Coronary artery (tissue), 2 donors: ENCODE results near the gene VIL1.

Experiments
- DNase-seq: peaks from one replicate; pipeline ENCODE4 v3.0.0-alpha.2; 2017; ENCODE audit warnings: low spot score
- H3K27ac ChIP-seq, 2 donors: fragments of 200-600 bp; sonication (generic); one replicate each; pipeline ENCODE4 v1.5.1; 2016 to 2019
- H3K4me3 ChIP-seq: fragments of 200-600 bp; sonication (generic); 2 replicates; pipeline ENCODE4 v1.5.1; 2016; ENCODE audit warnings: mild to moderate bottlenecking, moderate library complexity
- TF ChIP-seq, protein P1 (sequence below): fragments of 200-600 bp; sonication (generic); IDR thresholded peaks from one replicate; pipeline ENCODE4 v1.5.1; 2019; ENCODE audit warnings: antibody characterized with exemption

VIL1 gene

DNA sequence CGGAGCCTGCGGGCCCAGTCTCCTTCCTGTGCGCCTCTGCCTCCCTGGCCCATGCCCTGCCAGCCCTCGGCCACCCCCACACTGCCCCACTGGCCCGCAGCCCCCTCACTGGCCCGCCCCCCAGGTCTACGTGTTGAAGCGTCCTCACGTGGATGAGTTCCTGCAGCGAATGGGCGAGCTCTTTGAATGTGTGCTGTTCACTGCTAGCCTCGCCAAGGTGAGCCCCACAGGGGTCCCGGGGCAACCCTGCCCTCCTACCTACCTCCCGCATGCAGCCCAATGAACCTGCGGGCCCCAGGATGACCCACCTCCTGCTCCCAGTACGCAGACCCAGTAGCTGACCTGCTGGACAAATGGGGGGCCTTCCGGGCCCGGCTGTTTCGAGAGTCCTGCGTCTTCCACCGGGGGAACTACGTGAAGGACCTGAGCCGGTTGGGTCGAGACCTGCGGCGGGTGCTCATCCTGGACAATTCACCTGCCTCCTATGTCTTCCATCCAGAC, 16.0 kb upstream of the VIL1 start:
- Histone ChIP-seq H3K27ac (peak overlapping the region; percentile 96), H3K4me3 (no peak overlapping the region)
- DNase-seq, result no peak
- TF ChIP-seq, protein P1, sequence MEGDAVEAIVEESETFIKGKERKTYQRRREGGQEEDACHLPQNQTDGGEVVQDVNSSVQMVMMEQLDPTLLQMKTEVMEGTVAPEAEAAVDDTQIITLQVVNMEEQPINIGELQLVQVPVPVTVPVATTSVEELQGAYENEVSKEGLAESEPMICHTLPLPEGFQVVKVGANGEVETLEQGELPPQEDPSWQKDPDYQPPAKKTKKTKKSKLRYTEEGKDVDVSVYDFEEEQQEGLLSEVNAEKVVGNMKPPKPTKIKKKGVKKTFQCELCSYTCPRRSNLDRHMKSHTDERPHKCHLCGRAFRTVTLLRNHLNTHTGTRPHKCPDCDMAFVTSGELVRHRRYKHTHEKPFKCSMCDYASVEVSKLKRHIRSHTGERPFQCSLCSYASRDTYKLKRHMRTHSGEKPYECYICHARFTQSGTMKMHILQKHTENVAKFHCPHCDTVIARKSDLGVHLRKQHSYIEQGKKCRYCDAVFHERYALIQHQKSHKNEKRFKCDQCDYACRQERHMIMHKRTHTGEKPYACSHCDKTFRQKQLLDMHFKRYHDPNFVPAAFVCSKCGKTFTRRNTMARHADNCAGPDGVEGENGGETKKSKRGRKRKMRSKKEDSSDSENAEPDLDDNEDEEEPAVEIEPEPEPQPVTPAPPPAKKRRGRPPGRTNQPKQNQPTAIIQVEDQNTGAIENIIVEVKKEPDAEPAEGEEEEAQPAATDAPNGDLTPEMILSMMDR, result no peak

DNA sequence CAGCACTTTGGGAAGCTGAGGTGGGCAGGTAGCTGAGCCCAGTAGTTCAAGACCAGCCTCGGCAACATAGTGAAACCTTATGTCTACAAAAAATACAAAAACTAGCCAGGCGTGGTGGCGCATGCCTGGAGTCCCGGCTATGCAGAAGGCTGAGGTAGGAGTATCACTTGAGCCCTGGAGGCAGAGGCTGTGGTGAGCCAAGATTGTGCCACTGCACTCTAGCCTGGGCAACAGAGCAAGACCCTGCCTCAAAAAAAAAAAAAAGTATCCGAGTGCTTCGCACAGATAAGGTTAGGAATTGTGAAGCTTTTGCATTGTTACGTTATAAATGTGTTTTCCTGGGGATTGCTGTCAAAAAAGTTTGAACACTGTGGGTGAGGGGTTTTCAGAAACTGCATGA, 15.1 kb upstream of the VIL1 start:
- H3K4me3 ChIP-seq, result no peak overlapping the region
- H3K27ac ChIP-seq, result peak overlapping the region in 1 of 2 donors; percentile 95
- TF ChIP-seq, protein P1, result no peak
- no peak for DNase-seq

DNA sequence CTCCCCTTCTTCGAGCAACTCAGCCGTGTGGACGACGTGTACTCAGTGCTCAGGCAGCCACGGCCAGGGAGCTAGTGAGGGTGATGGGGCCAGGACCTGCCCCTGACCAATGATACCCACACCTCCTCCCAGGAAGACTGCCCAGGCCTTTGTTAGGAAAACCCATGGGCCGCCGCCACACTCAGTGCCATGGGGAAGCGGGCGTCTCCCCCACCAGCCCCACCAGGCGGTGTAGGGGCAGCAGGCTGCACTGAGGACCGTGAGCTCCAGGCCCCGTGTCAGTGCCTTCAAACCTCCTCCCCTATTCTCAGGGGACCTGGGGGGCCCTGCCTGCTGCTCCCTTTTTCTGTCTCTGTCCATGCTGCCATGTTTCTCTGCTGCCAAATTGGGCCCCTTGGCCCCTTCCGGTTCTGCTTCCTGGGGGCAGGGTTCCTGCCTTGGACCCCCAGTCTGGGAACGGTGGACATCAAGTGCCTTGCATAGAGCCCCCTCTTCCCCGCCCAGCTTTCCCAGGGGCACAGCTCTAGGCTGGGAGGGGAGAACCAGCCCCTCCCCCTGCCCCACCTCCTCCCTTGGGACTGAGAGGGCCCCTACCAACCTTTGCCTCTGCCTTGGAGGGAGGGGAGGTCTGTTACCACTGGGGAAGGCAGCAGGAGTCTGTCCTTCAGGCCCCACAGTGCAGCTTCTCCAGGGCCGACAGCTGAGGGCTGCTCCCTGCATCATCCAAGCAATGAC, 14.4 kb upstream of the VIL1 start:
- Histone ChIP-seq H3K4me3 (no peak overlapping the region), H3K27ac (peak overlapping the region; percentile 79 to 95)
- no peak for DNase-seq
- TF ChIP-seq, protein P1, result no peak

DNA sequence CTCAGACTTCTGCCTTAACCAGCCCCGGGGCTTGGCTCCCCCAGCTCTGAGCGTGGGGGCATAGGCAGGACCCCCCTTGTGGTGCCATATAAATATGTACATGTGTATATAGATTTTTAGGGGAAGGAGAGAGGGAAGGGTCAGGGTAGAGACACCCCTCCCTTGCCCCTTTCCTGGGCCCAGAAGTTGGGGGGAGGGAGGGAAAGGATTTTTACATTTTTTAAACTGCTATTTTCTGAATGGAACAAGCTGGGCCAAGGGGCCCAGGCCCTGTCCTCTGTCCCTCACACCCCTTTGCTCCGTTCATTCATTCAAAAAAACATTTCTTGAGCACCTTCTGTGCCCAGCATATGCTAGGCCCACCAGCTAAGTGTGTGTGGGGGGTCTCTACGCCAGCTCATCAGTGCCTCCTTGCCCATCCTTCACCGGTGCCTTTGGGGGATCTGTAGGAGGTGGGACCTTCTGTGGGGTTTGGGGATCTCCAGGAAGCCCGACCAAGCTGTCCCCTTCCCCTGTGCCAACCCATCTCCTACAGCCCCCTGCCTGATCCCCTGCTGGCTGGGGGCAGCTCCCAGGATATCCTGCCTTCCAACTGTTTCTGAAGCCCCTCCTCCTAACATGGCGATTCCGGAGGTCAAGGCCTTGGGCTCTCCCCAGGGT, 13.7 kb upstream of the VIL1 start:
- H3K4me3 ChIP-seq, result peak overlapping the region; percentile 67
- H3K27ac ChIP-seq, result peak overlapping the region; percentile 79 to 95
- no peak for DNase-seq
- TF ChIP-seq, protein P1, result no peak

DNA sequence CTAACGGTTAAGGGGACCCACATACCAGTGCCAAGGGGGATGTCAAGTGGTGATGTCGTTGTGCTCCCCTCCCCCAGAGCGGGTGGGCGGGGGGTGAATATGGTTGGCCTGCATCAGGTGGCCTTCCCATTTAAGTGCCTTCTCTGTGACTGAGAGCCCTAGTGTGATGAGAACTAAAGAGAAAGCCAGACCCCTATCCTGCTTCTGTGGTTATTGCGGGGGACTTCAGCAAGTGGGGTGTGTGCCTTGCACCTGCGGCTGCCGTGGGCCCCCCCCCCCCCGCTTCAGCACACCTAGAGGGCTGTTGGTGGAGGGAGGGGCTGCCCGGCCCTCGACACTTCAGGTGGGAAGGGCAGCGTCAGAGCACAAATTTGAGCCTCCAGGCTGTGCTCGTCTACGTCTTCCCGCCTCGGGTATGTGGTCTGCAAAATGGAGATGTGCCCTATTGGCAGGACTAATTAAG, 13.1 kb upstream of the VIL1 start:
- Histone ChIP-seq H3K27ac (peak overlapping the region; percentile 79 to 95), H3K4me3 (peak overlapping the region; percentile 67)
- TF ChIP-seq, protein P1, result no peak
- DNase-seq, result peak; percentile 87

DNA sequence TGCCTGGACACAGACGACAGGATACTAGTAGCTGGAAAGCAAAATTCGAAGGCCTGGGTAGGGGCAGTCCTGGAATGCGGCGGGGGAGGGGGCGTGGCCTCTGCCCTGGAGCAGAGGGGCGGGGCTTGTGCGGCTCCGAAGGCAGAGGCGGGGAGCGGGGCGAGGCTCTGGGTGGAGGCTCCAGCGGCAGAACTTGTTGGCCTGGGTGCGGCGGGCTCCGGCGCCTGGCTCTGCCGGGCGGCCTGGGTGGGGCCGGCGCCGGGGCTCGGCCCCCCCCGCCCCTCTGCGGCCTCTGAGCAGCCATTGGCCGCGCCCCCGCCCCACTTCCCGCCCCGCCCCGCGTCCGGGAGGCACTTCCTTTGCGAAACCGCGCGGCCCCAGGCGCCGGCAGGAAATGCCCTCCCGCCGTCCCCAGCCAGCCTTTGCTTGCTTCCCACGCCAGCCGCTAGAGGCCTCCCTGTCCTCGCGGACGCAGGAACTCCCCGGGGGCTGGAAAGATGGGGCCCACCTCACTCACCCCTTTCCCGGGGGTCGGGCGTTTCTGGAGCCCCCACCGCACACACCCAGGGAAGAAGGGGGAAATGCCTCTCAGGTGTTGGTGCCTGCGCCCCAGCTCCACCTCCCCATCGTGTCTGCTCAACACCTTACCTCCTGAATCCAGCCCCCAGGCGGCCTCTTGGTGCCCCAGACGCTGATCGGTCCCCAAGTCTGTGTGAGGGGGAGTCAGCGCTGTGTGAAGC, 12.5 kb upstream of the VIL1 start:
- TF ChIP-seq, protein P1, result peak; percentile 81
- peak overlapping the region; percentile 79 to 95 for H3K27ac ChIP-seq
- H3K4me3 ChIP-seq, result peak overlapping the region; percentile 67
- peak; percentile 97 for DNase-seq
